Activated CD8-positive, alpha-beta memory T cell treated with anti-CD3 and anti-CD28 coated beads, Interleukin-2, amount 50 U/mL, for 24 hours (primary cell): ENCODE data around the gene TDRD12.

Experiments
- DNase-seq: peaks from one replicate; pipeline ENCODE4 v3.0.0-alpha.2; 2020; ENCODE audit errors: extremely low read depth

Gene TDRD12

DNA sequence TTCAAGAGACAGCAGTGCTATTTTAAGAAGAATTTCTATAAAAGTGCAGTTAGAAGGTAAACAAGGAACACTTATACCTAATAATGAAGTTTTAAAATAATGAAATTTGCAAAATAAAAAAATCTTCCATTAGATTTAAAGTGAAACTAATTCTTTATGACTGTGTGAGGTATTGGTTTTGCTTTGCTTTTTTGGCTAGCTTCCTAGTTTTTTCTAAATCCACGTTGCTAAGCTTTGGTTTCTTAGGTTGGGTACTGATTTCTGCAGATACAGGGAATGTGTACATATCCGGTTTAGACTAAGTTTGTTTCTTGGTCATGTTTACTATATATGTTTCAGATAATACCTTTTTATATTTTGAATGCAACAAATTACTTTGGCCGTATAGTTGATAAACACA, 90.2 kb downstream of the TDRD12 start:
- no peak for DNase-seq

- no peak for DNase-seq
These were observed 90.9 kb downstream of the TDRD12 start for GRCh38 chr19:32810452-32810851.

DNA sequence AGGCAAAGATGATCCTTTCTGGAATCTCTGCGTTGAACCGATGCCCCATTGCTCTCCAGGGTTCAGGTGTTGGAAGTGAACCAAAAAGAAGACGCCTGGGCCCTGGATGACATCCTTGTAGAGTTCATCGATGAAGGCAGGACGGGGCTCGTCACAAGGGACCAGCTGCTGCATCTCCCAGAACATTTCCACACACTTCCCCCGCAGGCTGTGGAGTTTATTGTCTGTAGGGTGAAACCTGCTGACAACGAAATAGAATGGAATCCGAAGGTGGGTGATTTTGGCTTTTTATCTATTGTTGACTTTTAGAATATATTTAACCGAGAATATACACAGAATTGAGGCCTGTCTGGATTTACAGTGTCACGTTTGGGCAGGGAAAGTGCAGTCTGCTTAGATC, 91.6 kb downstream of the TDRD12 start:
- DNase-seq: no peak

- DNase-seq: no peak
These were observed 92.5 kb downstream of the TDRD12 start for GRCh38 chr19:32812036-32812435.

DNA sequence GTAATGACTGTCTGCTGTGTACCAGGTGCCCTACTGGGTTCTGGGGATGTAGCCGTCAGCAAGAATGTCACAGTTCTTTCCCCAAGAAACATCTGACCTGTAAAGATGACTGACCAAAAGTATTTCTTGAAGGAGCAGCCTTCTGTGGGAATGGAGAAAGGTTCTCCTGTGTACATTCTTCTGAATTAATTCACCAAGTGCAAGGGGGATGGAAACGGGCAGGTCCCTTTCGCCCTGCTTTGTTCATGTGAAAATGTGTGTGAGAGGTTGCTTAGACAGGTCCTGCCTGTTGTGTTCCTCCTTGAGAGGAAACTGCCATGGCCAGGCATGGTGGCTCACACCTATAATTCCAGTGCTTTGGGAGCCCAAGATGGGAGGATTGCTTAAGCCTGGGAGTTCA, 93.0 kb downstream of the TDRD12 start:
- no peak for DNase-seq

DNA sequence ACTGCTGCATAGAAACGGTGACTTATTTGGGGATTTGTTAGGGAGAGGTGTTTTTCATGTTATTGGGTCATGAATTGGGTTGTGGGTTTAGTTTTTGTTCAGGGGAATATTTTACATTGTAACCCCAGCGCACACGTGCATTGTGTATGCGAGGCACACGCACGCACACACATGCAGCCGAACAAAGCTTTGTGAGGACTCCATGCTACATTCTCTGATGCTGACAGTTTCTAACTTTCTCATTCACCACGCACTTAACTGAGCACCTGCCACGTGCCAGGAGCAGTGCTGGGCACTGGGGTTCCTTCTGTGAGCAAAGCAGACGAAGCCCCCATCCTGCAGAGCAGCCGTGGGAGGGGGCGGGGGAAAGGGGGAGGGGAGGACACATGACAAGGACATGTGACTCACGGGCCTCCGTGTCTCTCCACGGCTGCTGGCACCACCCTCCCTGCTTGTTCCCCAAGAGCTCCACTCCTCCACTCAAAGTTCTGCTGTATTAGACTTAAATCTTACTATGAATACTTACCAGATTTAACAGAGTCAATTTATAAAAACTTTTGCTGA, 94.4 kb downstream of the TDRD12 start:
- DNase-seq: no peak

- DNase-seq: no peak
These were observed 95.1 kb downstream of the TDRD12 start for GRCh38 chr19:32814624-32815023.

- DNase-seq: no peak
These were observed 97.1 kb downstream of the TDRD12 start for GRCh38 chr19:32816555-32817099.

DNA sequence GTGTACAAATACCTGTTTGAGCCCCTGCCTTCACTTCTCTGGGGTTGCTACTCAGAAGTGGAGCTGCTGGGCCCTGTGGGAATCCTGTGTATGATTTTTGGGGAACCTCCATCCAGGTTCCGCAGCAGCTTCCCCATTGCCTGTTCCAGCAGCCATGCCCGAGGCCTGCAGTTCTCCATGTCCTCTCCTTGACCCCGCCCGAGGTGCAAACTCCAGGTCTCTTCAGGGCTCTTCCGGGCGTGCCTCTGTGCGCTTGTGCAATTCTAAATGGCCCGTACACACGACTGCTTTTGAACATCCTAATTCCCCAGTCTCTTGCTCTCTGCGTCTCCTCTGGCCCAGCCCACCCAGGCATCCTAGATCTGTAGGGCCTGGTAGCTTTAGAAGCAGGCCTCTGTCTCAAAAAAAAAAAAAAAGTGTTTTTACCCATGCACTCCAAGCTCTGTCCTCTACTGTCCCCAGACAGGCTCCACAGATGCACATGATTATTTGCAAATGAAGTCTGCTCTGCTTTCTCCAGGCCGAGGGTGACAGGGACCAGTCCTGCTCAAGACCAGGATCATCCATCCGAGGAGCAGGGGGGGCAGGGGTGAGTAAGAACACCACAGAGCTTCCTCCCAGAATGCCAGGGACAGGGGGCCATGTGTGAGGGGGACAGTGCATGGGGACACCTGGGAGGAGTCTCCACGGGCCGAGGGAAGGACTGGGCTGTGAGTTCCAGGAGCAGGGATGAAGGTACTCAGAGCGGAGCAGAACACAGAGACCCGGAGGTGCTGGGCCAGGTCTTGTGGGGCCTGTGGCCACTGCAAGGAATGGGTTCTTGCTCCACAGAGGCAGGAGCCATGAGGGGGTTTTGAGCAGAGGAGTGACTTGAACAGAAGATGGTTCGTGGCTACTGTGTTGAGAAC, 98.3 kb downstream of the TDRD12 start:
- no peak for DNase-seq

GRCh38 chr19:32818536-32818935, 99.0 kb downstream of the TDRD12 start:
- DNase-seq: no peak

DNA sequence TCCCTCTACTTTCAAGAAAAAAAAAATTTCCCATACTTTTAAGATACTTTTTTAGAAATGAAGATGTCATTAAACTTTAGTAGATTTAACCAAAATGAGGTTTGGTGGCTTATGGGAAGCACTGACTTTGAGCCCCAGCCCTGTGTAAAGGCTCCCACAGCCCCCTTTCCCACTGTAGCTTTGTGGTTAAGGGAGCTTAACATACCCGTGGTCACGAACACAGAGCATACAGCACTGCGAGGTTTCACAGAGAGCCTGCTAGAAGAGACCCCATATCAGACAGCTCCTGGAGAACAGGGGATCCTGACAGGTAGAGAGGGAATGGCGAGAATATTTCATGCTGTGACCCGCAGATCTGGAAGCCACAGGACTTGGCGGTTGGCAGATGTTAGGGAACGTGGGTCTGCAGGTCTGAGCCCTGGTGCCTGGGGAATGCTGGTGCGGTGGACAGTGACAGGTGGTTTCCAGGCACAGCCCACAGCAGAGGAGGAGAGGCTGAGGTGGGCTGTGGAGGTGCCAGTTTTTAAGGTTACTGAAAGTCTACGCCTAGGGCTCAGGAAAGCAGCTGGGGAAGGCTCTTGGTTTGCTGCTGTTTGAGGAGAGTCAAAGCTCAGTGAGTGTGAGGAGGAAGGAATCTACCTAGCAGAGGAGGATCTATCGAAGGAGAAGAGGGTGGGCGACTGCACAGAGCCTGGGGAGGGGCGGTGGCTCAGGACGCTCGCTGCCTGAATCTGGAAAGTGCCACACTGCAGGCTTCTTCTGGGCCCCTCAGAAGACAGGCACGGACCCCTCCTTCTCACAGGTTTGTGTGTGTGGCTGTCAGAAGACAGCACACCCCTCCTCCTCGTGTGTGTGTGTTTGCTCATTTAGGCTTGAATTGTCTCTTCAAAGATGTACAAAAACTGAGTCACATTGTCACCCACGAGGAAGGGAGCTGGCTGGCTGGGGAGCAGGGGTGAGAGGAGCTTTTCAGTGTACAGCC, 100.1 kb downstream of the TDRD12 start:
- DNase-seq: no peak

GRCh38 chr19:32822916-32823746, 103.6 kb downstream of the TDRD12 start:
- no peak for DNase-seq

DNA sequence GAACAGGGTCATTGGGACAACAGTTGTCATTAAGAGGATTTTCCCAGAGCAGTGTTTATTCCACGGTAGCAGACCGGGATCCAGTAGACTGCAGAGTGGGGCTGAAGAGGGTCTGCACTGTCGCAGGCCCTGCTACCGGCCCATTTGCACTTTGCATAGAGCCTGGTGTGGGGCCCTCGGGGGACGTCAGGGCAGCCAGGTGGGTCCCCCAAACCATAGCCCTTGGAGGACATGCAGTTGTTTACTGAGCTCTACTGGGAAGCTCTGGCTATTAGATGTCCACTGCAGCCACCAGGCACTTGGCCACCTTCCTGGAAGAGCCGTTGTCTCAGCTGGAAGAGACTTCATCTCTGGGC, 104.2 kb downstream of the TDRD12 start:
- DNase-seq: no peak

DNA sequence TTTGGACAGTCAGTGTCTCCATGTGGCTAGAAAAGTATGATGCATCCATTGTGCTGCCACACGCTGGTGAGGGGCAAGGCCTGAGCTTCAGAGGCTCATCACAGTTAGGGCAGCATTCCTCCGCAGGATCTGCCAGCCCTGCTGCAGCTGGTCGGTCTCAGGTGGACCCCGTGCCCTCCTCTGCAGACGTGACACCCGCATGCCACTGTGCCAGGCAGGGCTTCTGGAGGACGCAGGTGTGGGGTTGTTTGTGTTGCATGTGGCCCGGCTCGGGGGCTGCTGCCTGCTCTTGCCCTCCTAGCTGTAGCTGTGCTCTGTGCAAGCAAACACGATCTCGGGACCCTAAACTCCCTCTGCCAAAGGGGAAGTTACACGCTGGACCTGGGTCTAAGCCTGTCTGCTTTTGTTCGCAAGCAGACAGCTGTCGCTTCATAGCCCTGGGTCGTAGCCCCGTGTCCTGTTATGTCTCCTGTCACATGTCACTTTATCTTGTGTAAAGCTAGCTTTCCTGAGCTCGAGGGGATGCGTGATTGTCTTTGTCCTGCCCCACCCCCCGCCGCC, 104.7 kb downstream of the TDRD12 start:
- DNase-seq: no peak

DNA sequence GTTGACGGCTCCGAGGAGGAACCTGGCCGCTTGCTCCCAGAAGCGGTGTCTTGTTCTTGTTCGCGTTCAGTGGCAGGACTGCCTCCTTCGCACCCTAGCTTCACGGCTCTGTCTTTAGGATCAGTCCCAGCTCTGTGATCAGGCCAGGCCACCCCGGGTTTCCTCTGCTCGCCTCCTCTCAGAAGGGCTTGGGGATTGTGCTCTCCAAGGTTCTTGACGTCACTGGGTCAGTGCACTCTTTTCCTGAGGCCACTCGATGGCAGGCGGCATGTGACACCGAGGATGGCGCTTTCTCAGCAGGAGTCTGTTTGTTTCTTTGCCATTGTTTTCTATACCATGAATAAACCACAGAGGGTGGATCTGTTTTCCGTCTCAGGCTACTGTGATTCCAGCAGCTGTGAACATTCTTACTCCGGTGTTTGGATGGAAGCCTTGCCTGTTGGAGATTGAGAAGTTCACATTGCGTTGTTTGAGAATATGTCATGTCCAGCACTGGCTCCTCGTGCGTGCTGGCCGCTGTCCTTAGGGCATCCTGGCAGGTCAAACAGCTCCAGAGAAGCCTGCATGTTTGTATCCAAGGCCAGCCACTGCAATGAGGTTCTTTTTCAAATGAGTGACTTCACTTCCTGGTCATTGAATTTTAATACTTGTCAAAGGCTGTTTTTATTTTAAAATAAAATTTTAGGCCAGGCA, 105.5 kb downstream of the TDRD12 start:
- DNase-seq: no peak

- DNase-seq: no peak
These were observed 108.6 kb downstream of the TDRD12 start for GRCh38 chr19:32828139-32828538.

GRCh38 chr19:32828643-32829344, 109.2 kb downstream of the TDRD12 start:
- DNase-seq: no peak

GRCh38 chr19:32829345-32829896, 109.9 kb downstream of the TDRD12 start:
- DNase-seq: no peak
